GM08714 (cell line): ENCODE data around the gene GALR1.

Experiments
- H3K4me3 ChIP-seq: fragments of 200-500 bp; sonication (Bioruptor generic); 2 replicates; pipeline ENCODE4 v1.5.1; 2014; ENCODE audit warnings: mild to moderate bottlenecking, low read length, inconsistent platforms
- ZNF274 ChIP-seq: IDR thresholded peaks from 2 replicates; pipeline ENCODE4 v1.6.1; 2012; ENCODE audit warnings: mild to moderate bottlenecking, low read depth, low read length

Gene GALR1

GRCh38 chr18:77249569-77250500 is at the start of gene GALR1:
Gene GALR1 (plus strand): TSS chr18:77249848. CDS start chr18:77250549, 701 bp downstream.
- no peak within 1 kb of the TSS for H3K4me3 ChIP-seq
- TF ChIP-seq ZNF274 = no peak

- H3K4me3 ChIP-seq = no peak overlapping the region
- no peak for TF ChIP-seq ZNF274
These were observed 48.1 kb upstream of the GALR1 start for GRCh38 chr18:77201506-77201905.

GRCh38 chr18:77202329-77202728 is 47.3 kb upstream of the GALR1 start:
- H3K4me3 ChIP-seq = no peak overlapping the region
- no peak for TF ChIP-seq ZNF274

GRCh38 chr18:77203071-77203470 is 46.6 kb upstream of the GALR1 start:
- TF ChIP-seq ZNF274 = no peak

GRCh38 chr18:77203851-77204250 is 45.8 kb upstream of the GALR1 start:
- H3K4me3 ChIP-seq = no peak overlapping the region

More at GRCh38 chr18:77203071-77203470, 46.6 kb upstream of the GALR1 start:
- H3K4me3 ChIP-seq = no peak overlapping the region

GRCh38 chr18:77205769-77206168 is 43.9 kb upstream of the GALR1 start:
- no peak overlapping the region for H3K4me3 ChIP-seq
- TF ChIP-seq ZNF274 = no peak

More at GRCh38 chr18:77203851-77204250, 45.8 kb upstream of the GALR1 start:
- TF ChIP-seq ZNF274 = no peak

GRCh38 chr18:77206676-77207374 is 42.8 kb upstream of the GALR1 start:
- H3K4me3 ChIP-seq = no peak overlapping the region
- no peak for TF ChIP-seq ZNF274

- no peak overlapping the region for H3K4me3 ChIP-seq
- TF ChIP-seq ZNF274 = no peak
These were observed 42.1 kb upstream of the GALR1 start for GRCh38 chr18:77207540-77207939.

- H3K4me3 ChIP-seq = peak overlapping the region; percentile 2; the same call in 1 of the 2 replicates
These were observed 40.7 kb upstream of the GALR1 start for GRCh38 chr18:77208964-77209363.

GRCh38 chr18:77209587-77209986 is 40.1 kb upstream of the GALR1 start:
- no peak for TF ChIP-seq ZNF274
- no peak overlapping the region; the same call in 1 of the 2 replicates for H3K4me3 ChIP-seq

More at GRCh38 chr18:77208964-77209363, 40.7 kb upstream of the GALR1 start:
- TF ChIP-seq ZNF274 = no peak

GRCh38 chr18:77210249-77210648 is 39.4 kb upstream of the GALR1 start:
- TF ChIP-seq ZNF274 = no peak
- H3K4me3 ChIP-seq = no peak overlapping the region

GRCh38 chr18:77218642-77219041 is 31.0 kb upstream of the GALR1 start:
- no peak for TF ChIP-seq ZNF274

GRCh38 chr18:77220726-77221125 is 28.9 kb upstream of the GALR1 start:
- no peak for TF ChIP-seq ZNF274
- no peak overlapping the region for H3K4me3 ChIP-seq

More at GRCh38 chr18:77218642-77219041, 31.0 kb upstream of the GALR1 start:
- H3K4me3 ChIP-seq = no peak overlapping the region

GRCh38 chr18:77222464-77222863 is 27.2 kb upstream of the GALR1 start:
- H3K4me3 ChIP-seq = no peak overlapping the region
- no peak for TF ChIP-seq ZNF274

- no peak for TF ChIP-seq ZNF274
- no peak overlapping the region for H3K4me3 ChIP-seq
These were observed 26.4 kb upstream of the GALR1 start for GRCh38 chr18:77223221-77223639.

GRCh38 chr18:77223653-77224052 is 26.0 kb upstream of the GALR1 start:
- no peak for TF ChIP-seq ZNF274
- H3K4me3 ChIP-seq = no peak overlapping the region
